GM18519 (cell line): ENCODE results near the gene OR1L8.
"Not testable (repeated sequence)": the region's sequence is repeated elsewhere in the genome, so short reads cannot be mapped to it uniquely, and the experiment has no call there.

Source experiments
- ATAC-seq: cut with Tn5 transposase; IDR thresholded peaks from one replicate; pipeline ENCODE4 v1.9.1; 2021; ENCODE audit warnings: mild to moderate bottlenecking, moderate library complexity; ENCODE audit not compliant: unreplicated experiment, low FRiP score

The OR1L8 gene

GRCh38 chr9:122583284-122583683 lies at the start of gene OR1L8:
OR1L8 (minus strand) TSS chr9:122583384; CDS start chr9:122568477, 14,907 bp downstream.
- ATAC-seq, result not testable (repeated sequence)

GRCh38 chr9:122619996-122620395 lies 36.8 kb upstream of the OR1L8 start:
- ATAC-seq, result no peak

- no peak for ATAC-seq
Observed at GRCh38 chr9:122614362-122614761, 31.2 kb upstream of the OR1L8 start, which contains the start of gene OR1Q1. OR1Q1 (plus strand) TSS chr9:122614738; CDS start chr9:122614738, 0 bp downstream.

GRCh38 chr9:122609804-122610203 lies 26.6 kb upstream of the OR1L8 start:
- ATAC-seq, result no peak

GRCh38 chr9:122606587-122606986 lies 23.4 kb upstream of the OR1L8 start:
- ATAC-seq, result no peak

- no peak for ATAC-seq
Observed at GRCh38 chr9:122605691-122606090, 22.5 kb upstream of the OR1L8 start.

GRCh38 chr9:122580360-122580759 lies 2.8 kb downstream of the OR1L8 start:
- ATAC-seq, result no peak

GRCh38 chr9:122579874-122580273 lies 3.3 kb downstream of the OR1L8 start:
- ATAC-seq, result no peak

- ATAC-seq, result no peak
Observed at GRCh38 chr9:122572456-122572855, 10.7 kb downstream of the OR1L8 start.

- no peak for ATAC-seq
Observed at GRCh38 chr9:122567901-122568300, 15.3 kb downstream of the OR1L8 start.

- ATAC-seq, result no peak
Observed at GRCh38 chr9:122562134-122562760, 20.9 kb downstream of the OR1L8 start.

- ATAC-seq, result no peak
Observed at GRCh38 chr9:122561446-122561845, 21.7 kb downstream of the OR1L8 start.

GRCh38 chr9:122552812-122553211 lies 30.4 kb downstream of the OR1L8 start, which contains the start of gene OR1N2:
OR1N2 (plus strand) TSS chr9:122553112; CDS start chr9:122553212, 100 bp downstream.
- ATAC-seq, result no peak

- no peak for ATAC-seq
Observed at GRCh38 chr9:122551371-122551770, 31.8 kb downstream of the OR1L8 start.

- no peak for ATAC-seq
Observed at GRCh38 chr9:122546196-122546595, 37.0 kb downstream of the OR1L8 start.

GRCh38 chr9:122538757-122539156 lies 44.4 kb downstream of the OR1L8 start:
- ATAC-seq, result no peak

- not testable (repeated sequence) for ATAC-seq
Observed at GRCh38 chr9:122537066-122537465, 46.1 kb downstream of the OR1L8 start.

GRCh38 chr9:122536134-122536533 lies 47.0 kb downstream of the OR1L8 start:
- no peak for ATAC-seq

GRCh38 chr9:122531157-122531556 lies 52.0 kb downstream of the OR1L8 start:
- ATAC-seq, result not testable (repeated sequence)

GRCh38 chr9:122527193-122527592 lies 56.0 kb downstream of the OR1L8 start, which contains the start of gene OR1N1:
OR1N1 (minus strand) TSS chr9:122527293; CDS start chr9:122527293, 0 bp downstream.
- ATAC-seq, result no peak

- ATAC-seq, result no peak
Observed at GRCh38 chr9:122526602-122527001, 56.6 kb downstream of the OR1L8 start.

GRCh38 chr9:122519376-122519775 lies 63.8 kb downstream of the OR1L8 start:
- no peak for ATAC-seq
